GM18498 (cell line): ENCODE results near the gene HLA-DOA.

Experiments used
- ATAC-seq: cut with Tn5 transposase; IDR thresholded peaks from one replicate; pipeline ENCODE4 v1.9.1; 2021; ENCODE audit warnings: mild to moderate bottlenecking, moderate library complexity; ENCODE audit not compliant: unreplicated experiment

Gene HLA-DOA

GRCh38 chr6:32968093-32968866, 41.1 kb downstream of the HLA-DOA start, which contains the start of gene BRD2:
BRD2 (plus strand) TSS chr6:32968594; CDS start chr6:32972899, 4,305 bp downstream.
- peak; percentile 34 for ATAC-seq

- no peak for ATAC-seq
Measured at GRCh38 chr6:32967151-32968091, 42.0 kb downstream of the HLA-DOA start.

GRCh38 chr6:32964776-32965175, 44.6 kb downstream of the HLA-DOA start:
- no peak for ATAC-seq

GRCh38 chr6:32963866-32964265, 45.5 kb downstream of the HLA-DOA start:
- no peak for ATAC-seq

GRCh38 chr6:32962213-32962826, 47.1 kb downstream of the HLA-DOA start:
- ATAC-seq = no peak

GRCh38 chr6:32960563-32960962, 48.8 kb downstream of the HLA-DOA start:
- no peak for ATAC-seq

GRCh38 chr6:32956176-32956575, 53.2 kb downstream of the HLA-DOA start:
- ATAC-seq = no peak

GRCh38 chr6:32954986-32955802, 54.2 kb downstream of the HLA-DOA start:
- no peak for ATAC-seq

- ATAC-seq = no peak
Measured at GRCh38 chr6:32954267-32954666, 55.1 kb downstream of the HLA-DOA start.
